Large intestine (tissue), 3 donors: ENCODE data around the gene UGT3A2. TPM values are rescaled to one million over a fixed set of nuclear protein-coding genes. Genes with fewer than 3 reads are reported as not detected.
"Not testable (repeated sequence)": the region's sequence is repeated elsewhere in the genome, so short reads cannot be mapped to it uniquely, and the experiment has no call there.

Experiments
- DNase-seq, 2 donors: peaks; one replicate each; pipeline versions ENCODE4 v3.0.0 to v3.0.0-alpha.2; 2013
- H3K27ac ChIP-seq: one replicate; pipeline ENCODE4 v1.5.1; 2013; ENCODE audit warnings: low read length
- H3K27me3 ChIP-seq: 2 replicates; pipeline ENCODE4 v1.6.1; 2013; ENCODE audit warnings: low read length; ENCODE audit not compliant: control insufficient read depth, insufficient read depth
- H3K36me3 ChIP-seq: 2 replicates; pipeline ENCODE4 v1.6.1; 2013; ENCODE audit warnings: low read length; ENCODE audit not compliant: control insufficient read depth, insufficient read depth
- H3K4me1 ChIP-seq: one replicate; pipeline ENCODE4 v1.6.1; 2013; ENCODE audit warnings: low read length; ENCODE audit not compliant: control insufficient read depth, insufficient read depth
- H3K4me3 ChIP-seq: one replicate; pipeline ENCODE4 v1.5.1; 2013; ENCODE audit warnings: low read length
- H3K9me3 ChIP-seq: one replicate; pipeline ENCODE4 v1.6.1; 2013; ENCODE audit warnings: mild to moderate bottlenecking, low read depth, low read length, moderate library complexity; ENCODE audit not compliant: control insufficient read depth
- WGBS: methylation state at CpG from one replicate; pipeline ENCODE4 v1.1.5; 2013; ENCODE audit warnings: low lambda C conversion rate; ENCODE audit not compliant: insufficient coverage; 5-methylcytosine and 5-hydroxymethylcytosine counted together
- polyA plus RNA-seq: library from polyadenylated mRNA; unstranded; fragments of 120-200 nt; gene quantifications from one replicate; pipeline ENCODE4 v1.2.1, GENCODE V29; 2013

Gene UGT3A2
- polyA plus RNA-seq, 1 donor = 1.6 TPM

DNA sequence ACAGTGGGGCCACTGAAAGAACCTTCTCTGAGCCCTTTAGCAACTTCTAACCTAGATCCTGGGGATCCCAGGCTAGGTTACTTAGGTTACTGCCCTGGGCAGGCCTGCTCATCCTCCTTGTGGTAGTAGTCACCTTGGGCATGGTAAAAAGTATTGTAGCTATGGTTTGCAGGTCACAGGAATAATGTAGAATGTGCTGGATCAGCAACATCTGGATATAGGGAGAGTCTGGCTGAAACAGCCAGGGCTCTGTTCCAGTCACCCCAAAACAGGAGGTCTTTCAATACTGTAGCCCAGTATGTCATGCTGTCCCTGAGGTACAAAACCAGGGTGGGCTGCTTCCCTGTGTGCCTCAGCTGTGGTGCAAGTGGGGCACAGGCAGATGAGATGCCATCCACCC lies 33.6 kb downstream of the UGT3A2 start:
- Histone ChIP-seq H3K4me1 (peaks cover 24% of the 10 kb centered on the region), H3K9me3 (no peaks in the 10 kb centered on the region), H3K27me3 (no peaks in the 10 kb centered on the region), H3K36me3 (no peaks in the 10 kb centered on the region), H3K27ac (no peak overlapping the region), H3K4me3 (no peak overlapping the region)
- no peak for DNase-seq

DNA sequence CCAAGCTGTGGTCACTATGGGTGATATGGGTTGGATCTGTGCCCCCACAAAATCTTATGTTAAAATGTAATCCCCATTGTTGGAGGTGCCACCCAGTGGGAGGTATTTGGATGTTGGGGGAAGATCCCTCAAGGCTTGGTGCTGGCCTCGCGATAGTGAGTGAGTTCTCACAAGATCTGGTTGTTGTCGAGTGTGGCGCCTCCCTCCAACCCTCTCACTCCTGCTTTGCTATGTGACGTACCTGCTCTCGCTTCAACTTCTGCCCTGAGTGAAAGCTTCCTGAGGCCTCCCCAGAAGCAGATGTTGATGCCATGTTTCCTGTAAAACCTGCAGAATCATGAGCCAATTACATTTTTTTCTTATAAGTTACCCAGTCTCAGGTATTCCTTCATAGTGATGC lies 35.5 kb downstream of the UGT3A2 start:
- Histone ChIP-seq H3K4me3 (no peak overlapping the region), H3K9me3 (no peaks in the 10 kb centered on the region), H3K4me1 (peaks cover 16% of the 10 kb centered on the region), H3K36me3 (no peaks in the 10 kb centered on the region), H3K27ac (no peak overlapping the region), H3K27me3 (no peaks in the 10 kb centered on the region)
- no peak for DNase-seq
- WGBS = no CpG with 5 or more reads among the region's 6 CpGs

- H3K36me3 ChIP-seq = no peaks in the 10 kb centered on the region
- no peaks in the 10 kb centered on the region for H3K9me3 ChIP-seq
- DNase-seq = no peak
- no peaks in the 10 kb centered on the region for H3K27me3 ChIP-seq
- H3K4me1 ChIP-seq = peaks cover 6% of the 10 kb centered on the region
- WGBS = no CpG with 5 or more reads among the region's 1 CpG
- H3K27ac ChIP-seq = no peak overlapping the region
- no peak overlapping the region for H3K4me3 ChIP-seq
Observed at GRCh38 chr5:36029914-36030313, 36.8 kb downstream of the UGT3A2 start.

- H3K27ac ChIP-seq = no peak overlapping the region
Observed at GRCh38 chr5:36028816-36029465, 37.7 kb downstream of the UGT3A2 start.

GRCh38 chr5:36027711-36028110 lies 39.0 kb downstream of the UGT3A2 start:
- Histone ChIP-seq H3K27me3 (no peaks in the 10 kb centered on the region), H3K4me1 (no peaks in the 10 kb centered on the region), H3K27ac (no peak overlapping the region), H3K9me3 (no peaks in the 10 kb centered on the region), H3K36me3 (no peaks in the 10 kb centered on the region), H3K4me3 (no peak overlapping the region)
- DNase-seq = no peak
- WGBS = no CpG with 5 or more reads among the region's 8 CpGs

More at GRCh38 chr5:36028816-36029465, 37.7 kb downstream of the UGT3A2 start:
- DNase-seq = no peak
- 90% methylated on average over 2 of the region's 5 CpGs for WGBS
- Histone ChIP-seq H3K27me3 (no peaks in the 10 kb centered on the region), H3K9me3 (no peaks in the 10 kb centered on the region), H3K36me3 (no peaks in the 10 kb centered on the region), H3K4me1 (peaks cover 4% of the 10 kb centered on the region), H3K4me3 (no peak overlapping the region)

DNA sequence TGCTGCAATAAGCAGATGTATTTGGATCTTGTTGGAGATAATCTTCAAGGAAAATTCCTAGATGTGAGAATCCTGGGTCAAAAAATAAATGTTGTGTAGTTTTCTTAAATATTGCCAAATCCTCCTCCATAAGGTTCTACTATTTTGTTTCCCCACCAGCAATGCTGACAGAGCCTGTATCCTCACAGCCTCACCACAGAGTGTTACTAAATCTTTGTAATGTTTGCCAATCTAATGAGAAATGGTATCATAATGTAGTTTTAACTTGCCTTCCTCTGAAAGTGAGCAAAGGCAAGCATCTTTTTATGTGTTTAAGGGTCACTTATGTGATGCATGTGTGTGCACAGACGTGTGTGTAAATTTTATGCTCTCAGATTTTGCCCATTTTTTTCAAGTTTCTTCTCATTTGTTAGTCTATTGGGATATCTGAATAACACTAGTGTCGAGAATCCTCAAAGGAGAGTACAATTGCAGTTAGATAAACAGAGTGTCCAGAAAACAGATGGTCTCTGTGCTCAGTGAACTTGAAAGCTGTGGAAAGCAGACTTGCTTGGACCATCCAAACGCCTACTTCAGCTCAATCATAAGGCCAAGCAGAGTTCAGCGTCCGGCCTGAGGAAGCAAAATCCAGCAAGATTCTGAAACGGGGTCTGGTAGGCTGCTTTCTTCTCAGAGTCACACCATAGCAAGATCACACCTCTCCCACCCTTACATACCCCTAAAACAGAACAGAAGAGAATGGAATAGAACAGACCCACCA lies 39.8 kb downstream of the UGT3A2 start:
- WGBS = 68% methylated on average over 2 of the region's 6 CpGs

DNA sequence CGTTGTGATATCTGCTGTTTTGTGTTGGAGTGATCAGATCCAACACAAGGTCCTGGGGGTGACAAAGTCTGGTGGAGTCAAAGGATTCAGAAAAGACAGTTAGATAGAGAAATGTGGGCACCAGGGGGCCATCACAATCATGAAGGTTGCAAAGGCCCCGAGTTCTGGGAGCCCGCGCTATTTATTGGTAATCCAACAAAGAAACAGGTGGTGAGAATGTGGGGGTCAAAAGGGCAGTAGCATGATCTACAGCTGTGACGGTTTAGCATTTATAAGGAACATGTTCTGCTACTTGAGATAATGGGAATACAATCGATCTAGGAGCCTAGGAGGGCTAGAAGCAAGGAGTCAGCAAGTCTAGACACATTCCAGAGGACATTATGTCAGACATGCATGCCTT lies 44.4 kb downstream of the UGT3A2 start:
- WGBS = no CpG with 5 or more reads among the region's 6 CpGs
- not testable (repeated sequence) for DNase-seq

More for the DNA sequence above, 39.8 kb downstream of the UGT3A2 start:
- no peaks in the 10 kb centered on the region for H3K4me1 ChIP-seq
- no peaks in the 10 kb centered on the region for H3K36me3 ChIP-seq
- H3K27ac ChIP-seq = no peak overlapping the region
- H3K27me3 ChIP-seq = no peaks in the 10 kb centered on the region
- peaks cover under 1% of the 10 kb centered on the region for H3K9me3 ChIP-seq
- no peak overlapping the region for H3K4me3 ChIP-seq
- no peak for DNase-seq

GRCh38 chr5:36019584-36019983 lies 47.1 kb downstream of the UGT3A2 start:
- Histone ChIP-seq H3K9me3 (peaks cover 17% of the 10 kb centered on the region), H3K4me1 (peaks cover 23% of the 10 kb centered on the region)
- H3K27me3 ChIP-seq, H3K27ac ChIP-seq, DNase-seq, H3K36me3 ChIP-seq, H3K4me3 ChIP-seq: not testable (repeated sequence)
- no CpG with 5 or more reads among the region's 5 CpGs for WGBS

More for the DNA sequence above, 44.4 kb downstream of the UGT3A2 start:
- not testable (repeated sequence) for H3K27me3 ChIP-seq, H3K27ac ChIP-seq, H3K4me3 ChIP-seq, H3K36me3 ChIP-seq, H3K9me3 ChIP-seq
- peaks cover 11% of the 10 kb centered on the region for H3K4me1 ChIP-seq

DNA sequence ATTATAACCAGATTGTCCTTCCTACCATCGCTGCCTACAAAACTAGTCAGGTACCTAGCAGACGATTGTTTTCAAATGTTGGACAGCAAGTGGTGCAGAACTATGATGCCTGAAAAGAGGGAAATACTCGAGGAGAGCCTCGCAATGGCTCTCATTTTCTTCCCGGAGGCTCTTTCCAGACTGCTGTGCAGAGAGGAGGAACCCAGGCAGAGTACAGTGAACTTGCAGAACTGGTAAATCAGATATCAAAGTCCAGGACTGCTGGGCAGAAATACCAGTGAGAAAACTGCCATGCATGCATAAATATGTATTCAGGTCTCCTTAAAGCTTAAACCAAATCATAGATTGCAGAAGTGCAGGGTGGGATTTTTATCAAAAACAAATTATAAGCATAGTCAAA lies 49.1 kb downstream of the UGT3A2 start:
- peaks cover 26% of the 10 kb centered on the region for H3K9me3 ChIP-seq
- peak overlapping the region; percentile 88 for H3K27ac ChIP-seq
- no peaks in the 10 kb centered on the region for H3K36me3 ChIP-seq
- peak; percentile 85 to 92 for DNase-seq
- WGBS = no CpG with 5 or more reads among the region's 5 CpGs
- no peak overlapping the region for H3K4me3 ChIP-seq
- no peaks in the 10 kb centered on the region for H3K27me3 ChIP-seq
- peaks cover 23% of the 10 kb centered on the region for H3K4me1 ChIP-seq

GRCh38 chr5:36017004-36017403 lies 49.7 kb downstream of the UGT3A2 start:
- Histone ChIP-seq H3K27ac (peak overlapping the region; percentile 88), H3K4me1 (peaks cover 23% of the 10 kb centered on the region), H3K27me3 (no peaks in the 10 kb centered on the region), H3K36me3 (no peaks in the 10 kb centered on the region), H3K4me3 (no peak overlapping the region), H3K9me3 (peaks cover 26% of the 10 kb centered on the region)
- peak in 1 of 2 donors; percentile 35 for DNase-seq
- WGBS = no CpG with 5 or more reads among the region's 1 CpG
